Fibroblast of lung (primary cell): ENCODE data around the gene PADI2. TPM values are rescaled to one million over a fixed set of nuclear protein-coding genes. Genes with fewer than 3 reads are reported as not detected.
A peak's percentile ranks its signal among the peaks of the same experiment; 100 is the strongest.

Source experiments
- DNase-seq, 2 donors: peaks; one replicate each; pipeline versions ENCODE4 v3.0.0 to v3.0.0-alpha.2; 2010; ENCODE audit warnings: low read depth in 2 of 2
- H2AFZ ChIP-seq: 2 replicates; pipeline ENCODE4 v1.5.1; 2012; ENCODE audit warnings: low read length, control low read depth, inconsistent platforms
- H3K27ac ChIP-seq: 2 replicates; pipeline ENCODE4 v1.5.1; 2011; ENCODE audit warnings: low read length, control low read depth; ENCODE audit not compliant: insufficient read depth
- H3K27me3 ChIP-seq: 2 replicates; pipeline ENCODE4 v1.5.1; 2011; ENCODE audit warnings: mild to moderate bottlenecking, low read length; ENCODE audit not compliant: control insufficient read depth, insufficient read depth
- H3K36me3 ChIP-seq: 2 replicates; pipeline ENCODE4 v1.5.1; 2011; ENCODE audit warnings: low read length; ENCODE audit not compliant: control insufficient read depth, insufficient read depth
- H3K4me1 ChIP-seq: 2 replicates; pipeline ENCODE4 v1.5.1; 2011; ENCODE audit warnings: low read length; ENCODE audit not compliant: control insufficient read depth, insufficient read depth; ENCODE audit errors: extremely low read depth
- H3K4me2 ChIP-seq: 2 replicates; pipeline ENCODE4 v1.5.1; 2011; ENCODE audit warnings: low read length, control low read depth; ENCODE audit not compliant: insufficient read depth; ENCODE audit errors: extremely low read depth
- H3K4me3 ChIP-seq, 4 experiments: fragments of 200-600 bp in 1 of 4; sonication (generic) in 1 of 4; replicated peaks in 1 of 4; 2 replicates each; pipeline ENCODE4 v1.5.1; 2011 to 2016; ENCODE audit warnings: low read length in 4 of 4, low read depth in 3 of 4, mild to moderate bottlenecking in 3 of 4, control low read depth in 2 of 4, inconsistent platforms in 1 of 4, mixed read lengths in 1 of 4; ENCODE audit not compliant: insufficient read depth in 1 of 4; ENCODE audit errors: control extremely low read depth in 1 of 4
- H3K79me2 ChIP-seq: 2 replicates; pipeline ENCODE4 v1.5.1; 2012; ENCODE audit warnings: mild to moderate bottlenecking, low read length, inconsistent platforms; ENCODE audit not compliant: control insufficient read depth, insufficient read depth
- H3K9ac ChIP-seq: 2 replicates; pipeline ENCODE4 v1.5.1; 2011; ENCODE audit warnings: mild to moderate bottlenecking, low read length, control low read depth; ENCODE audit not compliant: insufficient read depth
- H3K9me3 ChIP-seq: 2 replicates; pipeline ENCODE4 v1.5.1; 2012; ENCODE audit warnings: low read depth, low read length; ENCODE audit not compliant: control insufficient read depth, insufficient read depth
- H4K20me1 ChIP-seq: 2 replicates; pipeline ENCODE4 v1.5.1; 2011; ENCODE audit warnings: low read length; ENCODE audit not compliant: control insufficient read depth, insufficient read depth; ENCODE audit errors: extremely low read depth
- CTCF ChIP-seq, 2 donors: IDR thresholded peaks in 1 of 2; conservative IDR thresholded peaks in 1 of 2; 1 replicate in 1 of 2; 2 replicates in 1 of 2; pipeline ENCODE4 v1.5.1; 2011 to 2012; ENCODE audit warnings: low read length in 2 of 2, control low read depth in 1 of 2, inconsistent platforms in 1 of 2, low read depth in 1 of 2, mild to moderate bottlenecking in 1 of 2
- EZH2 ChIP-seq: IDR thresholded peaks from 2 replicates; pipeline ENCODE4 v1.5.1; 2012; ENCODE audit warnings: low read length, control low read depth, mild to moderate bottlenecking; ENCODE audit errors: missing control alignments
- polyA plus RNA-seq, 2 donors: library from polyadenylated mRNA; depleted of rRNA in 1 of 2; stranded (reverse) in 1 of 2; unstranded in 1 of 2; fragments of >200 nt; gene quantifications; 2 replicates each; pipeline ENCODE4 v1.2.1, GENCODE V29; 2011 to 2012; ENCODE audit warnings: missing spikeins in 1 of 2
- total RNA-seq: library from RNA; depleted of rRNA; stranded (reverse); fragments of >200 nt; gene quantifications from 2 replicates; pipeline ENCODE4 v1.2.1, GENCODE V29; 2014

The PADI2 gene
- total and polyA plus RNA-seq, 2 donors (not counting 1 experiment from before 2014, with no cell fraction given) = 0.03 TPM; not detected in 1

DNA sequence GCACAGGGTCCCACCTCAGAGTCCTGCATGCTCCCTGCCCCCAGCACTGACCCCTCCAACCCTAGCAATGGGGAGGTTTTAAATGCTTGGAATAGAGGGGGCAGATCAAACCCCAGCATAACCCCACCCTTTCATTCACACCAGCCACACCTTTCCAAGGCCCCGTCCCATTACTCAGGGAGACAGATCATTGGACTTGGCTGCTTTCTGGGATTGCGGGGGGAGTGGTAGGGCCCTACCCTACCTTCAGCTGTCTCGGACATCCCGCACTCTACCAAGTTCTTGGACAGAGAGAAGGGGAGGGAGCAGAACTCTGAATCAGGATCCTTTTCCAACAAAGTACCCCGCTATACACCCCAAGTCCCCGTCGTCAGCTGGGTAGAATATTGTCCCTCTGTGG lies 983 bp downstream of the PADI2 start:
- no peak overlapping the region for H3K4me3 ChIP-seq
- no peaks in the 10 kb centered on the region for H3K79me2 ChIP-seq
- TF ChIP-seq EZH2 (no peak), CTCF (conservative IDR thresholded peaks at IDR 0.05 in 1 of 2, IDR thresholded peaks at IDR 0.05 in 1 of 2; ENCODE audit: low read depth in 1 of 2, low read length in 2 of 2) (no peak)
- peaks cover 29% of the 10 kb centered on the region for H3K27me3 ChIP-seq
- no peak overlapping the region for H2AFZ ChIP-seq
- H3K4me2 ChIP-seq = no peak overlapping the region
- H3K9me3 ChIP-seq = no peaks in the 10 kb centered on the region
- no peak for DNase-seq
- no peak overlapping the region for H3K9ac ChIP-seq
- H4K20me1 ChIP-seq = no peaks in the 10 kb centered on the region
- H3K4me1 ChIP-seq = peaks cover 5% of the 10 kb centered on the region
- no peaks in the 10 kb centered on the region for H3K36me3 ChIP-seq
- H3K27ac ChIP-seq = no peak overlapping the region

DNA sequence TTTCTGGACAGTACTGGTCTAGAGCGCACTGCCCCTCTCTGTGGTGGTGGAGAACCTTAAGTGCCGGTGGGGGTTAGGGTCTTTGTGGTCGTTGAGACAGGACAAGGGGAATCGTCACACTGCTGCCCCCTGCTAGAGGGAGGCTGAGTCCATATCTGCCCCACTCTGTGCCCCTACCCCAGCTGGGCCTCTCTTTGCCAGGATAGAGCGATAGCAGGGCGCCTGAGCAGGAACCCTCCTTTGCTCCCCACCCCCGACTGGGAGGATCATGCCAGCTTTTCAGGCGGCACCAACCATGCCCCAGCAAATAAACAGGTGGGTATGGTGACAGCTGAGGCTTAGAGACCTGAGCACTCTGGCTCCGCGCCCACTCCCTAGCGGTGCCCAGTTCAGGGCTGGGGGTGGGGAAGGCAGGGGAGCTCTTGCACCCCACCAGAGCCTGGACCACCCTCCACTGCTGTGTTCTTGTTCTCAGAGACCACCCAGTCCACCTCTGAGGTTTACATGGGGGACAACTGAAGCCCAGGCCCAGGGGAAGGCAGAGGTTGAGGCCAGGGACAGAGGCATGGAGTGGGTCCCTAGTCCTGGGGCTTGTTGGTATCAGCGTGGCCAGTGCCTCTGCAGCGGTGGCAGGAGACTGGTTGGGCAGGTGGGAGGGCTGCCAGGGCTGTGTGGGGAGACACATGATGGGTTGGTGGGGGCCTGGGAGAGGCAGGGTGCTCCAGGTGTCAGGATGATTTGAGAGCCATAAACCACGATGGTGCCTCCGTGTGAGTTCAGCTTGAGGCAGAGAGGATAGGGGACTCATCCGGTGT lies 1.6 kb downstream of the PADI2 start:
- Histone ChIP-seq H3K36me3 (no peaks in the 10 kb centered on the region), H3K9ac (no peak overlapping the region), H3K9me3 (no peaks in the 10 kb centered on the region), H3K79me2 (no peaks in the 10 kb centered on the region), H3K27me3 (peaks cover 29% of the 10 kb centered on the region), H3K4me2 (no peak overlapping the region), H2AFZ (no peak overlapping the region), H3K4me1 (peaks cover 5% of the 10 kb centered on the region), H4K20me1 (no peaks in the 10 kb centered on the region), H3K4me3 (no peak overlapping the region), H3K27ac (no peak overlapping the region)
- TF ChIP-seq CTCF (conservative IDR thresholded peaks at IDR 0.05 in 1 of 2, IDR thresholded peaks at IDR 0.05 in 1 of 2; ENCODE audit: low read depth in 1 of 2, low read length in 2 of 2) (no peak), EZH2 (peak; percentile 3)
- no peak for DNase-seq

DNA sequence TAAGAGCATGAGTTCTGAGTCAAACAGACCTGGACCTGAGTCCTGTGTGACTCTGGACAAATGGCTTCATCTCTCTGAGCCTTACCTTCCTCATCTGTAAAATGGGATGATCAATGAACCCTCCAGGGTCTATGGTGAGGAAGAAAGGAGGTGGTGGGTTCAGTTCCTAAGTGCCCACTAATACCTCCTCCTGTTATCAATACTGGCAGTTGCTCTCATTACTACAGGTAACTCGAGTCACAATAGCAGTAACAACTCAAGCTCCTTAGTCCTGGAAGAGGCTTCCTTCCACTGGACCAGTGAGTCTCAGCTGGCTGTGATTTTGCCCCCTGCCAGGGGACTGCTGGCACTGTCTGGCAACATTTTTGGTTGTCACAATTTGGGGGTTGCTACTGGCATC lies 2.6 kb downstream of the PADI2 start:
- H3K27ac ChIP-seq = no peak overlapping the region
- H4K20me1 ChIP-seq = no peaks in the 10 kb centered on the region
- no peak for DNase-seq

More for the DNA sequence above, 2.6 kb downstream of the PADI2 start:
- Histone ChIP-seq H3K4me3 (no peak overlapping the region), H3K36me3 (no peaks in the 10 kb centered on the region), H3K79me2 (no peaks in the 10 kb centered on the region), H3K4me2 (no peak overlapping the region), H3K4me1 (peaks cover 5% of the 10 kb centered on the region), H3K9me3 (no peaks in the 10 kb centered on the region), H2AFZ (no peak overlapping the region), H3K27me3 (peaks cover 34% of the 10 kb centered on the region), H3K9ac (no peak overlapping the region)
- TF ChIP-seq CTCF (conservative IDR thresholded peaks at IDR 0.05 in 1 of 2, IDR thresholded peaks at IDR 0.05 in 1 of 2; ENCODE audit: low read depth in 1 of 2, low read length in 2 of 2) (no peak), EZH2 (no peak)
